ENCODE measurements around the gene PEBP1.

The PEBP1 gene

DNA sequence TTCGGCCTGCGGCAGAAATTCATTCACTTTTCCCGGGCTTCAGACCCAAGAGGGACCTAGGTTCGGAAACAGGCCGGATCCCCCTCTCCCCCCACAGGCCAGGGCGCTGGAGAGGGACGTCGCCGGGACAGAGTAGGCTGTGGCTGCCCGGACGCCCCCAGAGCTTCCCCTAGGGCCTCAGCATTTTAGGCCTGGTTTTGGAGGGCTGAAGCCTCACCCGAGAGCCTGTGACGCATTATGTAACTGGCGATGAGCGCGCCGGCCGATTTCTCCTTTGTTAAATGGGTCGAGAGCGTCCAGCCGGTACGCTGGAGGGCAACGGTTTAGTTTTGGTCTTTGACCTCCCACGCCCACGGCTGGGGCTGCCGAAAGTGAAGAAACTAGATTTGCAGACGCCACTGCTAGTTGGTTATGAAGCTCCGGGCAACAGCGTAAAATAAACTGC is 657 bp downstream of the PEBP1 start:
- peak; percentile 29 for DNase-seq (ENCODE audit: low spot score)

- DNase-seq (ENCODE audit: low spot score), result no peak
Observed at GRCh38 chr12:118137148-118137678, 1.3 kb downstream of the PEBP1 start.

GRCh38 chr12:118140825-118141224 is 4.9 kb downstream of the PEBP1 start:
- no peak for DNase-seq (ENCODE audit: low spot score)

- no peak for DNase-seq (ENCODE audit: low spot score)
Observed at GRCh38 chr12:118144499-118144898, 8.6 kb downstream of the PEBP1 start.

DNA sequence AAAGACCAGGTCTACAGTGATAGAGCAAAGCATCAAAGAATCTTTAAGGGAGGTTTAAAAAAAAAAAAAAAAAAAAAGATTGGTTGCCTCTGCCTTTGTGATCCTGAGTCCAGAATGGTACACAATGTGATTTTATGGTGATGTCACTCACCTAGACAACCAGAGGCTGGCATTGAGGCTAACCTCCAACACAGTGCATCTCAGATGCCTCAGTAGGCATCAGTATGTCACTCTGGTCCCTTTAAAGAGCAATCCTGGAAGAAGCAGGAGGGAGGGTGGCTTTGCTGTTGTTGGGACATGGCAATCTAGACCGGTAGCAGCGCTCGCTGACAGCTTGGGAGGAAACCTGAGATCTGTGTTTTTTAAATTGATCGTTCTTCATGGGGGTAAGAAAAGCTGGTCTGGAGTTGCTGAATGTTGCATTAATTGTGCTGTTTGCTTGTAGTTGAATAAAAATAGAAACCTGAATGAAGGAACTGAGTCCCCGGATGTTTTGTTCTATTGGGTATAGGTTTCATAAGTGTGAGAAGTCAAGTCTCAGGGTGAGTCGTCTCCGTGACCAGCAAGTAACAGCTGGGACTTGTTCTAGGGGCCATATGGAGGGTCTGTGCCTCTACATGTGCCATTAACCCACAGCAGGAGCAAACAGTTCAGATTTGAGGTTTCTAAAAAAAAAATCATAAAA is 9.3 kb downstream of the PEBP1 start:
- DNase-seq (ENCODE audit: low spot score), result no peak

- no peak for DNase-seq (ENCODE audit: low spot score)
Observed at GRCh38 chr12:118145798-118146156, 9.9 kb downstream of the PEBP1 start.

DNA sequence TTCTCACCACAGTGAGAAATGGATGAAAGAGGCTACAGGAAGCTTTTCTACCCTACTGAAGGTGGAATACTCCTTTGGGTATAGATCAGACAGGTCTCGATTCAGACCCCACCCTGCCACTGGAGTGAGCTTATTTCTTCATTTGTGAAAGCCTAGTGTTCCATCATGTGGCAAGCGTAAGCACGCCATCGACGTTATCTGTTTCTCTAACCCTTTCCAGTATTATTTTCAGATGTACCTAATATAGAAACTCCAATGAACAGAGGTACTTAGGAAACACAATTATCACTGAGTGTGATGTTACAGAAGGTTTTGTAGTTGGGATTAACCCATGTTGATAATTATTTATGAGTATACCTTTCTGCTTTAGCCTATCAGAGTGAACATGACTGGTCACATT is 12.4 kb downstream of the PEBP1 start:
- no peak for DNase-seq (ENCODE audit: low spot score)

DNA sequence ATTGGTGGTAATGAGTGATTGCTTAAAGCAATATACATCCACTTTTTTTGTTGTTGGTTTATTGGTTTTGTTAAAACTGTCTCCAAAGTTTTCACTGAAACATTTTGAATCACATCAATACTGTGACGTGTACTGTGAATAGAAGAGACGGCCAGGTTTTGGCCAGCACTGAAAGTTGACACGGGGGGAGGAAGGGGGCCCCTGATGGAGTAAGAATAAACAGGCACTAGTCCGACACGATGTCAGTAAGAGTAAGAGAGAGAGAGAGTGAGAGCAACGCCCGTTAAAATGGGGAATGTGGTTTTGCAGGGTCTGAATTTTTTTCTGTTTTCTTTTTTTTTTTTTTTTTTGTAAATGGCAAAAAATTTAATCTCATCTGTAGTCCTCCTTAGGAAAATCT is 14.7 kb downstream of the PEBP1 start:
- no peak for DNase-seq (ENCODE audit: low spot score)

DNA sequence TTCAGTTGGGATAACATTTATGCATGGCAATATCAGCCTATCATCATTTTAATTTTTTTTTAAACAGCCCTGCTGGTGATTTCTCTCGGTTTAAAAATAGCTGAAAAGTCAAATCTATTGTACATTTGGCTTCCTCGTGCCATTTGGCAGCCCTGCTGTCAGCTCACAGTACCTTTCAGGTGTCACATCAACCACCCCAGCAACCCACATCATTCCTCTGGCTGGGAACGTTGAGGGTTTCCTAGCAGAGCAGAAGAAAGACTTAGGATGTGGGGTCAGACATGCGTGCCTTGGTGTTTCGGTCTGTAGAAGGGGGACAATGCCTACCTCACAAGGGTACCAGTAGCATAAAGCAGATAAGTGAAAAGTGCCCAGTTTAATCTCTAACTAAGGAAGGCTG is 15.8 kb downstream of the PEBP1 start:
- no peak for DNase-seq (ENCODE audit: low spot score)

DNA sequence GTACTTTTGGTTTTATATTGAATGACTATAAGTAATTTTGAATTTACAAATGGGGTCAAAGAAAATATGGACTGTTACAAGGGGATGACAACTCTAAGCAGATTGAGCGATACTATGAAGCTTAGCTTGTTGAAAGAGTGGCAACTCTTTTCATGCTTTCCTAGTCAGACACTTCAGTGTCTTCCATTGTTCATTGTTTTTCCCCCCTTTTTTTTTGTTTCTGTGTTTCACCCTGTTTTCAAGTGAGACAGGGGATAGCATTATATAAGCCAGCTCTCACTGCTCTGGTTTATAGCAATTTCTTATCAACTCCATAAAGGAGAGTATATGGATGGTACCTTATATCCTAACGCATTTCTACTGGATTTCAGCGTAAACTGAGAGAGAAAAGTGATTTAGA is 24.6 kb downstream of the PEBP1 start:
- DNase-seq (ENCODE audit: low spot score), result no peak

- no peak for DNase-seq (ENCODE audit: low spot score)
Observed at GRCh38 chr12:118164798-118165486, 29.0 kb downstream of the PEBP1 start.

DNA sequence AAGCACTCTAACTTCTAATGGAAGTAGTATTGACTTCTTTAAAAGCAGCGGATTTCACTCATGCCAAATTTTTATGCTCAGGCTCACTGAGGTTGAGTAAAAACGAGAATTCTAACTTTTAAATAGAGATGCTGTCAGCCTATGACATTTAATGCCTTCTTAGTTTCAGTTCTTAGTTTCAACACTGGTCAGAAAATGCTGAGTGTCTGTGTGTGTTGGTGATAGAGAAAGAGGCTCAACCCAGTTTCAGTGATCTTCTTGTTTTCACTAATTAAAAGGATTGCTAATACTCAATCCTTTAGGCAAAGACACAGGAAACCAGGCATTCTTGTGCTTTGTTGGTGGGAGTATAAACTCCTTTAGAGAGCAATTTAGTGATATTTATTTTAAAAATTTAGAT is 31.0 kb downstream of the PEBP1 start:
- no peak for DNase-seq (ENCODE audit: low spot score)

DNA sequence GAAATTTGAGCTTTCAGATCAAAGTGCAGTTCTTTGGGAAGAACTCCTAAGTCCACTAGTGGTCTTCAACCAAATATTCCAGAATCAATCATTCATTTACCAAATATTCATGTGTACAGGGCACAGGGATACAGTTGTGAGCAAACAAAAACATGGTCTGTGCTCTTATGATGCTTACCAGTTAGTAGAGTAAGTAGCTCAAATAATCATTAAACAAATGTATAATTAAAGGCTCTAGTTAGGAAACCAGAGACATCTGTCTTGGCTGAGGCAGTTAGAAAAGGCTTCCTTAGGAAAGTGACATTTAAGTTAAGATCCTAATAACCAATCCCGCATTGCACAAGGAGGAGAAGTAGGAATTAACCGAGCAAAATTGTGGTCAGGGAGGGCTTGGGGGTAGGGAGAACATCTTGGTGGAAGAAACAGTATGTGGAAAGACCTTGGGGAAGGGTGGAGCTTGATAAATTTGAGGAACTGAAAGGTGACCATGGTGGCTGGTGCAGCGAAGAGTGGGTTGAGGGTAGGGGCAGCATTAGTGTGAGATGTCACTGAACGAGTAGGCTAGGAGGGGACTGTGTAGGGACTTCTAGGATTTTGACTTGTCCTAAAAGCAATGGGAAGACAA is 40.0 kb downstream of the PEBP1 start:
- DNase-seq (ENCODE audit: low spot score), result no peak

DNA sequence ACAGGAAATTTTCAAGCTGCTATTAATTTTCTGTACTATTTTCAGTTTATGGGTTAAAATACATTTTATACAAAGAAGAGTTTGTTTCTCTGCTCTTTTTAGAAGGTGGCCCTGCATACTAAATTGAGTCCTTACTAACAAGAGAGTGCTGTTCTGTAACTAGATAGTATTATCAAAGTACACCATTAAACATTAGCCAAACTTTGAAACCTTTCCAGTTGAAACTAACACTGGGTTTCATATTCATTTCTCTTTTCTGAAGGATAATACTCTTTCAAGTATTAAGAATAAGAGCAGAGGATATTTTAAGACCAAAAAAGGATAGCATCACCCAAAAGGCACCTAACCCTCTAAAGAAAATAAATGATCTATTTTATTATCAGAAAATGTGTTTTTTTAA is 47.2 kb downstream of the PEBP1 start:
- no peak for DNase-seq (ENCODE audit: low spot score)

DNA sequence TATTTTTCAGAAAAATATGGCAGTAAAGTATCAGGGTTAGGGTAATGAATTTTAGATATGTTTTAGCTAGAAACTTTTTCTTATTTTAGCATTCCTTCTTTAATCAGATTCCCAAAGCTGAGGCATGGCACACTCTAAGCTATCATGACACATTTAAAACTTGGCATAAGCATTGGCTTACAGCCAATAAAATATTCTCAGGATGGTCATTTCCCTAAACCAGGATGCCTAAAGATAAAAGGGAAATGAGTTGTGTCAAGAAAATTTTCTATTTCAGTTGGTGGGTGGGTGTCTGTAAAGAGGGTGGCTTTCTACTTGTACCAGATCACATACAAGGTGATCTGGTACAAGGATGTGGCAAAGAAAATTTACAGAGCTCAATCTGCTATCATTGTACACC is 47.8 kb downstream of the PEBP1 start:
- peak; percentile 7 for DNase-seq (ENCODE audit: low spot score)

DNA sequence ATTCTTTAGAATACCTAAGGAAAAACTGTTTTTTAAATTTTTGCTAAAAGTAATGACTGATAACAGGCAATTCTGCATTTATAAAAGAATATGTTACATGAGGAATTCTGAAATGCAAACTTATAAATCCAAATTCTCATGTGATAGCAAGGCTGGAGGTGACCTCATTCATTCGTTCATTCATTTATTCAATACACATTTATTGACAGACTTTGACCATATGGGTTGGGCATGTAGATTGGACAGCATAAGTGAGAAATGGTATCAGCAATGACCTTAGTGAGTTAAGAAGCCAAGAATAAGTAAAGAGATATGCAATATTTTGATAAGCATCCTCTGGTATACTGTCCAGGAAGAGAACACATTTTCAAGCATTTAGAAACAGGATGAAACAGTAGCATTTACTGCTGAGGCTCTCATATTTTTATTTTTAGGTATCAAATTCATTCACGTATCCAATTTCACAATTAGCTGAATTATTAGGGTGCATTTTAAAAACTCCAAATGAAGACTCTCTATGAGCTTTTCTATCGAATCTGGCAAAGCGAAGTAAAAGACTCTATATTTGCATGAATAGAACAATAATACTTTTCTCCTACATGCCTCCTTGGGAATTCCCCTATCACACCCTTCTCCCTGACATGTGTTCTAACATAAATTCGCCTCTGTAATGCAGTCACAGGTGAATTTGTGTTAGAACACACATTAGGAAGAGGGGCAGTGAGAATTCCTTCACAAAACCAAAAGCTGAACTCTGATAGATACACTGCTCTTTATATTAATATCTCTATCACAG is 49.9 kb downstream of the PEBP1 start:
- no peak for DNase-seq (ENCODE audit: low spot score)

DNA sequence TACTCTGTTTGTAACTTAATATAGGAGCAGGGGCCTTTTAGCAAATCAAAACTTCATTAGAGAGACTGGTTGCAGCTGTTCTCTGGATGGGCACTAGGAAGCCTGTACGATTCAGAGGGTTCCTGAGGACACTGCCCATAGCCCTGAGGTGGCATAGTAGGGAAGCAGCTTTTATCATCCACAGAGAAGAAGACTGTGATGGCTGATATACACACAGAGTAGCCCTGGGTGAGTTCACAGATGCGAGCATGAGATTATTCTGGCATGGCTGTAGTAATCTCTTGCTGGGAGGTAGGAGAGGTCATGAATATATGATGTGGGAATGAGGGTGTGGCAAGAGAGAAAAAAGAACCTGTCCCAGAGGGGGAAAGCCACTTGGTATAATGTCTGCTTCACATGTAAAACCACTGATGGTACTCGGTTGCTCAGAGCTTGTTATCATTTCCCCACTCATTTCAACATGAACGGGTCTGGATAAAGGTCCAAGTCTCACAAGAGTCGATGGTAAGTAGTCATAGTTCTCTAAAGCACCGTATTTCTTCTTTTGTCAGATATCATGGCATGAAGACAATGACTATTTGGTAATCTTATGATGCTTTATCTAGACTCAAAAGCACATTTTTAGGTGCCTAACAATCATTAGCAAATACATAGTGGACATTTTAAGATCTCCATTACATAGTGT is 52.0 kb downstream of the PEBP1 start:
- no peak for DNase-seq (ENCODE audit: low spot score)

DNA sequence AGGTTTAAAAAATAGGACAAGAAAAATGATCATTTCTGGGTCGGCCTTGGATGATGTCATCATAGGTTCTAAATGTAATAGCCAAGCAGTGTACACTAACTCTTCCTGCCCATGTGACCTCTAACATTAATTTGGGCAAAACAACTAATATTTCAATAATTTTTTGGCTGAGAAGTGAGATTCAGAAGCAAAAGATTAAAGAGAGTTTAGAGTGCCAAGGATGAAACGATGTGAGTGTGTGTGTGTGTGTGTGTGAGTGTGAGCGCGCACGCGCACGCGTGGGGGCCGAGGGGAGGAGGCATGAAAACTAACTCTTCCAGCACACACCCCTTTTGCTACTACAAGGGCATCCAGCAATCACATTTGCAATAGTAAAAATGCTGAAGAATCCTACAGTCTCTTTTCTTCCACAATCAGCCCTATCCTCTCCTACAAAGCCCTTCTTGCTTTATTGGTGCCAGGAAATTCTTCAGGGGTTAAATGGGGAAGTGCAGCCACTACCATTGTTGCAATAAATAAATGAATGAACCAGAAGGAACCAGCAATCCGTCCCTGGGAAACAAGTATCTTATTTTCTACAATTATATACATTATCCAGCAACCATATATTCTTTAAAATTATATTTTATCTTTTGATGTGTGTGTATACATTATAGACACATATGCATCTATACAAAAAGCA is 52.9 kb downstream of the PEBP1 start:
- no peak for DNase-seq (ENCODE audit: low spot score)

DNA sequence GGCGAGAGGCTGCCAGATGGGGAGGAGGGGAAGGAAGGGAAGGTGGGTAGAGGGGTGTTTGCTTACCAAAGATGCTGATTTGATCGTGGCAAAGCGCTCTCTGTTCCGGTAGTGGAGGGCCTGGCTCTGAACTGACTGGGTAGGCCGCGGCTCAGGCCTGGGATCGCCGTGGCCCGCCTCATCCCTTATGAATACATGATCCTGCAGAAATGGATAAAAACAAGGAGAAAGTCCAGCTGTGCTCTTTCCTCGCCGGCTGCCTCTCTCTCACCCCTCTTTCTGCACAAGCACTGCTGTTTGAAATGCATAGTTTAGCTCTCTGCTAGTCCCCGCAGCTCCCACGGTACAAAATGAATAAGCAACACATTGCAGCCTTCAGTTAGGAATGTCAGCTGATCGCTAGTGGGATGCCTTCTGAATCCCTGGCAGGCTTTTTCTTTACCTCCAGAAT is 53.8 kb downstream of the PEBP1 start:
- DNase-seq (ENCODE audit: low spot score), result no peak

GRCh38 chr12:118190266-118190665 is 54.3 kb downstream of the PEBP1 start:
- DNase-seq (ENCODE audit: low spot score), result no peak

DNA sequence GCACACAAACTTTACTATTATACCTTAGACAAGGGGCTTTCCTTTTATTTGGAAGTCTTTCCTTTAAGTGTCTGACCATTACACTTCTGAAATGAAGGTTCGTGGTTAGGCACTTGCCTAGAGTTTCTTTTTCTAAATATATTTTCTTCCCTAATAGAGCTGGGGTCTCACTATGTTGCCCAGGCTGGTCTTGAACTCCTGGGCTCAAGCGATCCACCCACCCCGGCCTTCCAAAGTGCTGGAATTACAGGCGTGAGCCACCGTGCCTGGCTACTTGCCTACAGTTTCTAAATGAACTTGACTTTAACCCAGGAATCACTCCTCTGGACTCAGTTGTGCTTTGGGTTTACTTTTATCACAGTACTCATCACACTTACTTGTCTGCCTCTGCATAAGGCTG is 57.6 kb downstream of the PEBP1 start:
- no peak for DNase-seq (ENCODE audit: low spot score)

Measured in LoVo (cell line).